HG03354 (cell line): Measurements from ENCODE around the gene MOB3A.
"Not testable (repeated sequence)": the region's sequence is repeated elsewhere in the genome, so short reads cannot be mapped to it uniquely, and the experiment has no call there.

Experiments used
- ATAC-seq: cut with Tn5 transposase; IDR thresholded peaks from one replicate; pipeline ENCODE4 v1.9.1; 2021; ENCODE audit warnings: mild to moderate bottlenecking; ENCODE audit not compliant: unreplicated experiment, poor library complexity, severe bottlenecking

MOB3A gene

GRCh38 chr19:2039089-2039958, 56.8 kb downstream of the MOB3A start:
- no peak for ATAC-seq

DNA sequence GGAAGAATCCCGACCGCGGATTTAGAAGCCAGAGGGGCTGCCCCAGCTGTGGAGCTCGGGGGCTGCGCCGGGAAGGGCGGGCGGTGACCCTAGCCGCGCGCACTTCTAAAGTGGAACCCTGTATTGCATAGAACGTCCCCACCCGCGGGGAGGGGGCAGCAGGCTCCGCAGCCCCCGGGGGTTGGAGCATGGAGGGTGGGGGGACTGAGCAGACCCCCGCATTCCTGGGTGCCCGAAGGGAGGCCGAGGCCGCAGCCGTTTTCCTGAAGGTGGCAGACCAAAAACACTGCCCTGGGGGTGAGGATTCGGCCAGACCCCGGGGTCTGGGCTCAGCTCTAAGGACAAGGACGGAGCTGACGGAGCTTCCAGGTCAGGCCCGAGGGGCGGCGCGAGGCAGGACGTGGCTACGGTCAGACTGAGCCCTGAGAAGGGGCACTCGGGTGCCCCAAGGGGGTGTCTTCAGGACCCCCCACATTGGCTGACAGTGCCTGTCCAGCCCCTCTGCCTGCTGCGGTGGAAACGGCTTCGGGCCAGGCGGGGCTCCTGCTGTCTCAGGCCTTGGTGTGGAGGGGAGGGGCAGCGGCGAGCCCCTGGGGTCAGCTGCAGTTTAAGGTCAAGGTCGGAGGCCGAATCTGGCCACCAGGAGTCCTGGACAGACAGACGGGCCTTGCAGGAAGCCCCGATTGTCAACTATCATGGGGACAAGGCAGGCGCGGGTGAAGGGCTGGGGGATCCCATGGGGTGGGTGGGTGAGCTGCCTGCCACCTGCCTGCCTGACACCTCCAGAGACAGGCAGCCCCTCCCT, 57.6 kb downstream of the MOB3A start:
- no peak for ATAC-seq

GRCh38 chr19:2037651-2038255, 58.4 kb downstream of the MOB3A start:
- ATAC-seq, result no peak

GRCh38 chr19:2036424-2036823, 59.7 kb downstream of the MOB3A start:
- no peak for ATAC-seq

DNA sequence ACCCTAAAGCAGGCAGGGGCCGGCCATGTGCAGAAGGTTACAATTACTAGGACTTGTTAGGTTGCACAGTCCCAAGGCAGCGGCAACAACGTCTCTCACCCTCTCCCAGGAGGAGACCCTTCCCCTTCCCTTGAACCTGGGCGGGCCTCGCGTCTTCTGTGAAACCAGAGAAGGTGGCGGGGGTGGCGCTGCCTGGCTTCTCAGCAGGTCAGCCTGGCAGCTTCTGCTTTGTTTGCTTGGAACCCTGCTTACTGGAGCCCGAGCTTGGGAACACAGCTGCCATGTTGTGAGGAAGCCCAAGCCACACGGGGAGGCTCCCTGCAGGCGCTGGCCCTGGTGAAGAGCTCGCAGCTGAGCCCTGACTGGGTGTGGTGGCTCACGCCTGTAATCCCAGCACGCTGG, 60.5 kb downstream of the MOB3A start:
- no peak for ATAC-seq

- ATAC-seq, result no peak
Observed at GRCh38 chr19:2034729-2035589, 61.2 kb downstream of the MOB3A start.

DNA sequence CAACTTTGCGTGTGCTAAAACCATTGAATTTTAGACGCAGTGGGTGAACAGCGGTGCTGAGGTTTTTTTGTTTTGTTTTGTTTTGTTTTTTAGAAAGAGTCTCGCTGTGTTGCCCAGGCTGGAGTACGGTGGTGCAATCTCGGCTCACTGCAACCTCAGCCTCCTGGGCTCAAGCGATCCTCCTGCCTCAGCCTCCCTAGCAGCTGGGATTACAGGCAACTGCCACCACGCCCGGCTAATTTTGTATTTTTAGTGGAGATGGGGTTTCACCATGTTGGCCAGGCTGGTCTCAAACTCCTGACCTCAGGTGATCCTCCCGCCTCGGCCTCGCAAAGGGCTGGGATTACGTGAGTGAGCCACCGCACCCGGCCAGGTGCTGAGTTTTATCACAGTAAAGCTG, 61.9 kb downstream of the MOB3A start:
- ATAC-seq, result not testable (repeated sequence)

DNA sequence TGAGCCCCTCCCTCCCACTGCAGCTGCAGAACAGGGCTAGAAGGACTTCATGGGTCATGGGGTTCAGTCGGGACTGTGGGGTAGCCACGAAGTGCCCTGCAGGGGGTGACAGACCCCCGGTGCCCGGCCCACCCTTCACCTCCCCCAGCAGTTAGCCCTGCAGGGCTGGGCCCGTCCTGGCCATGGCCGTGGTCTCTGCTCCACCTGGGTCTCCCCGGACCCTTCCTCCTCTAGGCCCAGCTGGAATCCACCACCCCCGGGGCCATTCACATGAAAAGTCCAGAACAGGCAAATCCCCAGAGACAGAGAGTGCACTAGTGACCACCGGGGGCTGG, 62.3 kb downstream of the MOB3A start:
- ATAC-seq, result no peak

DNA sequence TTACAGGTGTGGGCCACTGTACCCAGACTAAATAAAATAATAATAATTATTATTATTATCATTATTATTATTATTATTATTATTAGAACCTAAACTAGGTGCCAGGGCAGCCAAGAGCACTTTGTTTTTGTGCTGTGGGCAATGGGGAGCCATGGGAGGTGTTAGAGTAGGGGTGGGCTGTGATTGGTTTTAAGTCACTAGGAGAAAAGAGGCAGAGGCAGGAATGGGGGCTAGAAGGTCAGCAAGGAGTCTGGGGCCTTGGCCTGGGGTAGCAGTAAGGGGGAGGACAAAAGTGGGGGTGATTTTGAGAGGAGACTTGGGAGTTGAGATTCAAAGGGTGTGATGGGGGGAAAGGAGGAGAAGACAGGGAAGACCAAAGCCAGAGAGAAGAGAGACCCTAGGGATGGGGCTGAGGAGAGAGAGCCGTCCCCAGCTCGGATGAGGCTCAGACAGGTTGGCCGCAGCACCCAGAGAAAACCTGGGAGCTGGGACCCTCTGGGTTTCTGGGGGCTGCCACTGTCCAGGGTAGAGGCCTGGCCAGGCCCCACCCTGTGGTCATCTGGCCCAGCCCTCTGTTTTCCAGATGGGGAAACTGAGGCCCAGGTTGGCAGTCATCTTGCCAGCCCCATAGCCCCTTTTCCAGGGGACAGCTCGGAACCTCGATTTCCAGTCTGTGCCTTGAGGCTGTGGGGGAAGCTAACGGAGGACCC, 62.9 kb downstream of the MOB3A start:
- no peak for ATAC-seq

DNA sequence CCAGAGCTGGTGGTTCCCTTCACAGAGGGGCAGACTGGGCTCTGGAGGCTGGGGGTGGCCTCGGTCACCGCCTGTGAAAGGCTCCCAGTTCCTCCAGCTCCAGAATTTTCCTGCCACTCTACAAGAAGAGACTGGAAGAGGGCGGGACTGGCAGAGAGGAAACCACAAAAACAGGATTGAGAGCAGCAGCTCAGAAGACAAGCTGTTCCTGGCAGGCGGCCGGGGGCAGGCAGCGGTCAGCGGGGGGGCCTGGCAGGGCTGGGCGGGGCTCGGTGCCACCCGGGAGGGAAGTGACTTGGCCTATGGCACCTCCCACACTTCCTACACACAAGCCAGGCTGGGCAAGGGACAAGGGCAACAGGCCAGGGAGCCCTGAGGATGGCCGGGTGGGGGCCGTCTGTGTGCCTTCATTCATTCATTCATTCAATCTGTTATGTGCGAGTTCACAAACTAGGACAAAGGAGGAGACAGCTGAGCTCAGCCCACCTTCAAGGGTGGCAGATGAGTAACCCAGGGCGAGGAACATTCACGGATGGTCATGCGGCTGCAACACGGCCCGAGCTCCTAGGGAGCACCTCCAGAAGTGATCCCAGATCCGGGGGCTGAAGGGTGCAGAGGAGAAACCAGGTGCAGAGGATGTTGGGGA, 63.7 kb downstream of the MOB3A start:
- ATAC-seq, result no peak

DNA sequence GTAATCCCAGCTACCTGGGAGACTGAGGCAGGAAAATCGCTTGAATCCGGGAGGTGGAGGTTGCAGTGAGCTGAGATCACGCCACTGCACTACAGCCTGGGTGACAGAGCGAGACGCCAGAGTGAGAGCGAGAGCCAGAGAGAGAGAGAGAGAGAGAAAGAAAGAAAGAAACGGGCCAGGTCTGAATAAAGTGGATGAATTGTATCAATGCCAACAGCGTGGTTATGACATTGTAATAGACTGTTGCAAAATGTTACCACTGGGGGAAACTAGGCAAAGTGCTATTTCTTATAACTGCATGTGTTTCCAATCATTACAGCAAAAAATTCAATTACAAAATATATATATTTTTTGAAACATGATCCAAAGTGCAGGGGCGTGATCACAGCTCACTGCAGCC, 68.8 kb downstream of the MOB3A start:
- ATAC-seq, result no peak

GRCh38 chr19:2026770-2027169, 69.4 kb downstream of the MOB3A start:
- ATAC-seq, result no peak

GRCh38 chr19:2022289-2022688, 73.8 kb downstream of the MOB3A start:
- ATAC-seq, result no peak

- no peak for ATAC-seq
Observed at GRCh38 chr19:2021453-2022140, 74.5 kb downstream of the MOB3A start.
